CD4-positive, alpha-beta memory T cell (primary cell): ENCODE data around the gene MACROD2. TPM values are rescaled to one million over a fixed set of nuclear protein-coding genes. Genes with fewer than 3 reads are reported as not detected.

Source experiments
- CTCF ChIA-PET: fragments of 350-600 bp; sonication (Branson Sonifier 250); formaldehyde crosslinking; loops from one replicate; lab custom pipeline; 2021; ENCODE audit warnings: inconsistent platforms; ENCODE audit not compliant: partially characterized antibody; lab: Charles Lee
- POLR2A ChIA-PET: fragments of 350-600 bp; sonication (Branson Sonifier 250); formaldehyde crosslinking; loops from one replicate; lab custom pipeline; 2021; ENCODE audit not compliant: partially characterized antibody; lab: Charles Lee
- DNase-seq, 5 donors: peaks; one replicate each; pipeline versions ENCODE4 v3.0.0 to v3.0.0-alpha.2; 2020 to 2022; ENCODE audit warnings: mixed read lengths in 1 of 5
- H3K27ac ChIP-seq: one replicate; pipeline ENCODE4 v1.7.0; 2013; ENCODE audit warnings: low read depth, low read length
- H3K27me3 ChIP-seq: 2 replicates; pipeline ENCODE4 v1.7.0; 2013; ENCODE audit warnings: mild to moderate bottlenecking, low read length, moderate library complexity; ENCODE audit not compliant: insufficient read depth
- H3K36me3 ChIP-seq: 2 replicates; pipeline ENCODE4 v1.7.0; 2013; ENCODE audit warnings: mild to moderate bottlenecking, low read length, moderate library complexity; ENCODE audit not compliant: insufficient read depth
- H3K4me1 ChIP-seq: 2 replicates; pipeline ENCODE4 v1.7.0; 2013; ENCODE audit warnings: mild to moderate bottlenecking, low read length, moderate library complexity; ENCODE audit not compliant: insufficient read depth
- H3K4me3 ChIP-seq, 2 donors: one replicate each; pipeline ENCODE4 v1.7.0; 2013; ENCODE audit warnings: low read length in 2 of 2, mild to moderate bottlenecking in 1 of 2
- H3K9me3 ChIP-seq, 2 donors: one replicate each; pipeline ENCODE4 v1.7.0; 2013; ENCODE audit warnings: low read length in 2 of 2, control low read depth in 1 of 2; ENCODE audit not compliant: control insufficient read depth in 1 of 2
- H3K27ac Mint-ChIP-seq, 7 donors: one replicate each; pipeline ENCODE4 v1.8.0; 2020 to 2021; ENCODE audit warnings: mixed read lengths in 7 of 7, mild to moderate bottlenecking in 6 of 7, inconsistent platforms in 3 of 7, moderate library complexity in 3 of 7
- H3K27me3 Mint-ChIP-seq, 2 donors: one replicate each; pipeline ENCODE4 v1.8.0; 2020 to 2021; ENCODE audit warnings: mixed read lengths in 2 of 2
- H3K36me3 Mint-ChIP-seq, 2 donors: one replicate each; pipeline ENCODE4 v1.8.0; 2020 to 2021; ENCODE audit warnings: mixed read lengths in 2 of 2, inconsistent platforms in 1 of 2, mild to moderate bottlenecking in 1 of 2
- H3K4me1 Mint-ChIP-seq, 4 donors: one replicate each; pipeline ENCODE4 v1.8.0; 2020 to 2021; ENCODE audit warnings: mixed read lengths in 4 of 4, mild to moderate bottlenecking in 1 of 4
- H3K4me3 Mint-ChIP-seq, 8 donors: one replicate each; pipeline ENCODE4 v1.8.0; 2020 to 2021; ENCODE audit warnings: mixed read lengths in 8 of 8, mild to moderate bottlenecking in 7 of 8, moderate library complexity in 6 of 8, inconsistent platforms in 3 of 8
- H3K9me3 Mint-ChIP-seq, 8 donors: one replicate each; pipeline ENCODE4 v1.8.0; 2020 to 2021; ENCODE audit warnings: mixed read lengths in 8 of 8, mild to moderate bottlenecking in 5 of 8, inconsistent platforms in 3 of 8, moderate library complexity in 1 of 8
- intact Hi-C: fragments of 100-400 bp; cut with micrococcal nuclease; formaldehyde crosslinking; loops from one replicate; pipeline ENCODE4 v1.15.1; 2023
- polyA plus RNA-seq, 2 donors: library from polyadenylated mRNA; unstranded; fragments of 300-500 nt; fragmentation: Illumina TruSeq; gene quantifications; one replicate each; pipeline ENCODE4 v1.2.3, GENCODE V29; 2021
- total RNA-seq, 2 experiments: library from RNA; stranded (reverse); gene quantifications; one replicate each; pipeline ENCODE4 v1.2.3, GENCODE V29; 2021

The MACROD2 gene
- total and polyA plus RNA-seq, 4 experiments from 2014 or later: not detected

DNA sequence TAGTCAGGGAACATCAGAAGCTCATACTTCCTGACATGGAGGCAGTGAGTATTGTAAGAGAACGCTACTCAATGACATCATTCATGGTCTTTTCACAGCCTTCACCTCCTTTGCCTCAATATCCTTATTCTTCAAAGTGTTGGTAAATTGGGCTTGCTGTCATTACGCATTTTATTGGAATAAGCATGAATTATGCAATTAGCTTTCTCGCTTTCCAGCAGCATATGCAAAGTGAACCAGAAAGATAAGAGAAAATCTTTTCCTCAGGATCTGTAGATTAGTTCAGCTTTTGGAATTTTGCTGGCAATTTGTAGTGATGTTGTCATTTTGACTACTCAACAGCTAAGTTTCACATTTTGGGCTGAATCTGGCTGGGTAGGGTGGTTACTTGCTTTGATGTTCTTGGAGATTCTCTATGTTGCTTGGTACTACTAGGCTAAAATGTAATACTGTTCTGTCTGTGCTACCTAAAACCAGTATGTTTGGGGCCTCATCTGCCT lies 1565.8 kb downstream of the MACROD2 start:
- H3K27me3 Mint-ChIP-seq: no peaks in the 10 kb centered on the region
- POLR2A ChIA-PET: no interaction called here
- H3K4me1 Mint-ChIP-seq: no peaks in the 10 kb centered on the region
- H3K9me3 Mint-ChIP-seq: peaks cover 3 to 13% (median 7%) of the 10 kb centered on the region in 8 donors
- CTCF ChIA-PET: no interaction called here
- no peaks in the 10 kb centered on the region for H3K27me3 ChIP-seq
- H3K27ac Mint-ChIP-seq: no peak overlapping the region
- DNase-seq: no peak
- no peaks in the 10 kb centered on the region for H3K9me3 ChIP-seq
- no peak overlapping the region for H3K27ac ChIP-seq
- H3K36me3 Mint-ChIP-seq: no peaks in the 10 kb centered on the region
- intact Hi-C loops: no loop called here
- H3K4me3 ChIP-seq: no peak overlapping the region
- no peaks in the 10 kb centered on the region for H3K36me3 ChIP-seq
- H3K4me1 ChIP-seq: no peaks in the 10 kb centered on the region
- H3K4me3 Mint-ChIP-seq: no peak overlapping the region

DNA sequence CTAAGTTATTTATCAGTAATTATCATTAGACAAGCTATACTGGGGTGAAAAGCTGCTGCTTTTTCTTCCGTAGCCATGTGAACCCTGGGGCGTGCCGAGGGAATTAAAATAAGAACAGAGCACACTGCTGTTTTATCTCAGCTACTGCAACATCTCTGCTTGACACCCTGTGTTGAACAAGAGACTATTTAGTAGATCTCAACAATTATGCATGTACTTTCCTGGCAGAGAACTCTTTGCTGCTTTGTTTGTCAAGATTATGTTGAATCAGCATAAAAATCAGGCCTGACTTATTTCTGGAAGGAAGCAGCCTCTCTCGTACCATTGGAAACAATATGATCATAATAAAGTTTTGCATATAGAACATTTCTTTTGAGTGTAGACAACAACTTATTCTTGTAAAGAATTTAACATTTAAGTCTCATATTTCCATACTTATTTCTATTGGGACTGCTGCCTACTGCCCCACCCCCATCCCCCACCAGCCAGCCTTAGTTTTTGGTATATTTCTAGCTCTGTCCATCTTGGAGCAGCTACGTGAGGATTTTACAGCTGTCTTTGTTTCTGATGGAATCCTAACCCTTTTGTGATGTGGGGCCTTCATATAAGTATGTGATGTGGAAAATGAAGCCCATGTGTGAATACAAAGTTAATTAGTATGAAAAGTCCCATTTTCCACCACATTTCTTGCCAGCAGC lies 1566.5 kb downstream of the MACROD2 start:
- no peaks in the 10 kb centered on the region for H3K27me3 ChIP-seq
- no peak overlapping the region for H3K27ac Mint-ChIP-seq
- H3K36me3 ChIP-seq: no peaks in the 10 kb centered on the region
- intact Hi-C loops: no loop called here
- POLR2A ChIA-PET: no interaction called here
- no peaks in the 10 kb centered on the region for H3K4me1 ChIP-seq
- H3K4me3 ChIP-seq: no peak overlapping the region
- DNase-seq: no peak
- peaks cover 3 to 15% (median 7%) of the 10 kb centered on the region in 8 donors for H3K9me3 Mint-ChIP-seq
- no peak overlapping the region for H3K4me3 Mint-ChIP-seq
- H3K9me3 ChIP-seq: no peaks in the 10 kb centered on the region
- H3K4me1 Mint-ChIP-seq: no peaks in the 10 kb centered on the region
- no peaks in the 10 kb centered on the region for H3K27me3 Mint-ChIP-seq
- no peak overlapping the region for H3K27ac ChIP-seq
- H3K36me3 Mint-ChIP-seq: no peaks in the 10 kb centered on the region
- CTCF ChIA-PET: no interaction called here

DNA sequence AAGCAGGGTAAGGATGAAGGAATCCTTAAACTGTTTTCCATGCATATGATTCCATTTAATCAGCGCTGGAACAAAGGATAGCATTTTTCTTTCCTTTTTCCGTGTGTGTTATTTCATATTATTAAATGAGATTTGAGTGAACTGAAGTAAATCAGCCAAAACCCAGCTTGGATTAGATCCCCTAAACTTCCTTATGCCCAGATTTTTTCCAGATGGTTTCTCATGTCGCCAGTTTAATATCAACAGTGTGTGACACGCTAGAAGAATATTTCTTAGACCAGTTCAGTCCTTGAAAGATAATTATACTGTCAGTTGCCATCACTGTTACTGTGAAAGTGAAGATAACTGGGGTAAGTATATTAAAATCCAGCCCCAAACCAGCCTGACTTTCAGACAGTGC lies 1568.5 kb downstream of the MACROD2 start:
- H3K9me3 ChIP-seq: no peaks in the 10 kb centered on the region
- H3K27ac Mint-ChIP-seq: no peak overlapping the region
- H3K4me1 Mint-ChIP-seq: no peaks in the 10 kb centered on the region
- intact Hi-C loops: no loop called here
- no peaks in the 10 kb centered on the region for H3K36me3 ChIP-seq
- no peaks in the 10 kb centered on the region for H3K27me3 Mint-ChIP-seq
- ChIA-PET POLR2A (no interaction called here), CTCF (no interaction called here)
- H3K27ac ChIP-seq: no peak overlapping the region
- H3K4me1 ChIP-seq: no peaks in the 10 kb centered on the region
- no peak overlapping the region for H3K4me3 ChIP-seq
- no peak for DNase-seq
- H3K27me3 ChIP-seq: no peaks in the 10 kb centered on the region
- no peak overlapping the region for H3K4me3 Mint-ChIP-seq
- peaks cover 0 to 15% (median 7%) of the 10 kb centered on the region in 8 donors for H3K9me3 Mint-ChIP-seq
- no peaks in the 10 kb centered on the region for H3K36me3 Mint-ChIP-seq

GRCh38 chr20:15564981-15565380 lies 1569.7 kb downstream of the MACROD2 start:
- Mint-ChIP-seq H3K4me1 (no peaks in the 10 kb centered on the region), H3K27ac (no peak overlapping the region)
- intact Hi-C loops: no loop called here

DNA sequence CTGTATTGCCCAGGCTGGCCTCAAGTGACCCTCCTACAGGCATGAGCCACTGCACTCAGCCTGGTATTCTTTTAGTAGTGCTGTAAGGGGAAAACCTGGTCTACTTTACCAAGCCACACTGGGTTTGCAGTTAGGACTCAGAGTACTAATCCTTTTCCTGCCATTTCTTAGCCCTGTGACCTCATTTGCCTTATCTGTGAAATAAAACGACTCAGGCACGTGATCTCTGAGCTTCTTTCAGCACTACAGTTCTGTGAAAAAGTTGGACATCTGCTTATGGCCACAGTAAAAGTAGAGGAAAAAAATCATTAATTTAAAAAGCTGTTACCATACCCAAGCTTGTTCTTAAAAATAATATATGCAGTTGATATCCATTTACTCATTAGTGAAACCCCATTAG lies 1570.5 kb downstream of the MACROD2 start:
- intact Hi-C loops: no loop called here

More at GRCh38 chr20:15564981-15565380, 1569.7 kb downstream of the MACROD2 start:
- H3K27me3 Mint-ChIP-seq: no peaks in the 10 kb centered on the region
- H3K4me3 Mint-ChIP-seq: no peak overlapping the region
- POLR2A ChIA-PET: no interaction called here
- Histone ChIP-seq H3K27ac (no peak overlapping the region), H3K36me3 (no peaks in the 10 kb centered on the region), H3K4me1 (no peaks in the 10 kb centered on the region), H3K4me3 (no peak overlapping the region), H3K9me3 (no peaks in the 10 kb centered on the region), H3K27me3 (no peaks in the 10 kb centered on the region)
- no peaks in the 10 kb centered on the region for H3K36me3 Mint-ChIP-seq
- no peak for DNase-seq
- H3K9me3 Mint-ChIP-seq: peaks cover 0 to 9% (median 4%) of the 10 kb centered on the region in 8 donors
- CTCF ChIA-PET: no interaction called here

GRCh38 chr20:15567219-15567618 lies 1571.9 kb downstream of the MACROD2 start:
- H3K27ac Mint-ChIP-seq: no peak overlapping the region
- Histone ChIP-seq H3K4me3 (no peak overlapping the region), H3K27me3 (no peaks in the 10 kb centered on the region), H3K4me1 (no peaks in the 10 kb centered on the region), H3K36me3 (no peaks in the 10 kb centered on the region), H3K27ac (no peak overlapping the region), H3K9me3 (no peaks in the 10 kb centered on the region)
- intact Hi-C loops: no loop called here
- no peak overlapping the region for H3K4me3 Mint-ChIP-seq
- ChIA-PET POLR2A (no interaction called here), CTCF (no interaction called here)
- no peaks in the 10 kb centered on the region for H3K4me1 Mint-ChIP-seq
- no peaks in the 10 kb centered on the region for H3K27me3 Mint-ChIP-seq
- H3K36me3 Mint-ChIP-seq: no peaks in the 10 kb centered on the region
- no peak for DNase-seq
- peaks cover 0 to 21% (median 3%) of the 10 kb centered on the region in 8 donors for H3K9me3 Mint-ChIP-seq

More for the DNA sequence above, 1570.5 kb downstream of the MACROD2 start:
- POLR2A ChIA-PET: no interaction called here
- Histone ChIP-seq H3K36me3 (no peaks in the 10 kb centered on the region), H3K27ac (no peak overlapping the region), H3K4me1 (no peaks in the 10 kb centered on the region), H3K27me3 (no peaks in the 10 kb centered on the region), H3K9me3 (no peaks in the 10 kb centered on the region), H3K4me3 (no peak overlapping the region)
- Mint-ChIP-seq H3K9me3 (peaks cover 0 to 12% (median 5%) of the 10 kb centered on the region in 8 donors), H3K4me1 (no peaks in the 10 kb centered on the region), H3K4me3 (no peak overlapping the region), H3K27ac (no peak overlapping the region), H3K36me3 (no peaks in the 10 kb centered on the region), H3K27me3 (no peaks in the 10 kb centered on the region)
- CTCF ChIA-PET: no interaction called here
- no peak for DNase-seq

DNA sequence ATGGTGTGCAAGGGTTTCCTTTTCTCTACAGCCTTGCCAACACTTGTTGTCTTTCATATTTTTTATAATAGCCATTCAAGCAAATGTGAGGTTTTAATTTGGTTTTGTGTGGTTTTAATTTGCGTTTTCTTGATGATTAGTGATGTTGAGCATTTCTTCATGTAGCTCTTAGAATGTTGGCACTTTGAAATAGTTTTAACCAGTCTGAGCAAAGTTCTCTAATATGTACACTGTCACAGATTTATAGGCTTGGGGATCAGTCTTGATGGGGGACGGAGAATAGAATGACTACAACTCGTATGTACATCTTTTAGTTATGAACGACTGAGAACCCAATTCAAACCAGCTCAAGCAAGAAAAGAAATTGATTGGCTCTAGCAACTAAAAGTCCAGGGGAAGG lies 1574.8 kb downstream of the MACROD2 start:
- Histone ChIP-seq H3K27ac (no peak overlapping the region), H3K4me1 (no peaks in the 10 kb centered on the region), H3K9me3 (no peaks in the 10 kb centered on the region), H3K4me3 (no peak overlapping the region), H3K27me3 (no peaks in the 10 kb centered on the region), H3K36me3 (no peaks in the 10 kb centered on the region)
- no peak for DNase-seq
- Mint-ChIP-seq H3K4me3 (no peak overlapping the region), H3K36me3 (no peaks in the 10 kb centered on the region), H3K9me3 (peaks cover 0 to 16% (median 3%) of the 10 kb centered on the region in 8 donors), H3K27me3 (no peaks in the 10 kb centered on the region), H3K27ac (no peak overlapping the region), H3K4me1 (no peaks in the 10 kb centered on the region)
- intact Hi-C loops: no loop called here
- CTCF ChIA-PET: no interaction called here
- POLR2A ChIA-PET: no interaction called here
